Measurements from ENCODE around the gene HAUS8.

DNA sequence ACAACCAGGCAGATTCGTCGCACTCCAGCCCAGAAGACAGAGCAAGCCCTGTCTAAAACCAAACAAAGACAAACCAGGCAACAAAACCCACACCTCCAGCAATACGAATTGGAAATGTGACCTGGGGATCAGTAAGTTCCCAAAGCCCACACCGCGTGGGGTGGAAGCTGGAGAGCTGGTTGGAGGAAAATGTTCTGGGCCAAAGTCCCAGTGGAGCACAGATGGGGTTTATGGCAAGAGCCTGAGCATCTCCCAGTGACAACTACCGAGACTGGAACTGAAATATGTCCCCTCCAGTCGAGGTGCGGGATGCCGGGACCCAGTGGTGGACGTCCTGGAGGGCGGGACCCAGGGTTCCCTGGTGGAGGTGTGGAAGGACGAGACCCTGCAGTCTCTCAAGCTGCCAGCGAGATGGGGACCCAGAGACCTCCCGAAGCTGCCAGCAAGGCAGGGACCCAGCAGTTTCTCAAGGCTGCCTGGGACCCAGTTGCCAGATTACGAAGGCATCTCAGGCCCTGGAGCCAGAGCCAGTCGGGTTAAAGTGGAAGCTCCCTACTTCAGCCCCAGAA, 26.3 kb downstream of the HAUS8 start:
- TF ChIP-seq, protein P1, sequence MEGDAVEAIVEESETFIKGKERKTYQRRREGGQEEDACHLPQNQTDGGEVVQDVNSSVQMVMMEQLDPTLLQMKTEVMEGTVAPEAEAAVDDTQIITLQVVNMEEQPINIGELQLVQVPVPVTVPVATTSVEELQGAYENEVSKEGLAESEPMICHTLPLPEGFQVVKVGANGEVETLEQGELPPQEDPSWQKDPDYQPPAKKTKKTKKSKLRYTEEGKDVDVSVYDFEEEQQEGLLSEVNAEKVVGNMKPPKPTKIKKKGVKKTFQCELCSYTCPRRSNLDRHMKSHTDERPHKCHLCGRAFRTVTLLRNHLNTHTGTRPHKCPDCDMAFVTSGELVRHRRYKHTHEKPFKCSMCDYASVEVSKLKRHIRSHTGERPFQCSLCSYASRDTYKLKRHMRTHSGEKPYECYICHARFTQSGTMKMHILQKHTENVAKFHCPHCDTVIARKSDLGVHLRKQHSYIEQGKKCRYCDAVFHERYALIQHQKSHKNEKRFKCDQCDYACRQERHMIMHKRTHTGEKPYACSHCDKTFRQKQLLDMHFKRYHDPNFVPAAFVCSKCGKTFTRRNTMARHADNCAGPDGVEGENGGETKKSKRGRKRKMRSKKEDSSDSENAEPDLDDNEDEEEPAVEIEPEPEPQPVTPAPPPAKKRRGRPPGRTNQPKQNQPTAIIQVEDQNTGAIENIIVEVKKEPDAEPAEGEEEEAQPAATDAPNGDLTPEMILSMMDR (IDR thresholded peaks at IDR 0.05; ENCODE audit: low read length), result no peak
- no peak for TF ChIP-seq EZH2 (optimal IDR thresholded peaks at IDR 0.05; ENCODE audit: low read depth, low read length)
- no peak for TF ChIP-seq EZH2phosphoT487 (IDR thresholded peaks at IDR 0.05; ENCODE audit: low read length)

Measured in MM.1S (cell line).